SK-N-SH (cell line): ENCODE data around the gene LRRIQ3. TPM values are rescaled to one million over a fixed set of nuclear protein-coding genes. Genes with fewer than 3 reads are reported as not detected.

ENCODE experiments used
- CTCF ChIA-PET: fragments of 300-600, 350-600 bp; formaldehyde crosslinking; extraction: SDS; loops from one replicate; lab custom pipeline; 2021; lab: Yijun Ruan, JAX
- POLR2A ChIA-PET: fragments of 350-600 bp; sonication (Branson Sonifier 250); formaldehyde crosslinking; extraction: SDS; loops from one replicate; lab custom pipeline; 2020; ENCODE audit warnings: antibody characterized with exemption, inconsistent platforms; lab: Yijun Ruan, JAX
- DNase-seq: peaks from one replicate; pipeline ENCODE4 v3.0.0; 2012
- H2AFZ ChIP-seq: fragments of 200-600 bp; sonication (generic); 2 replicates; pipeline ENCODE4 v1.8.1; 2016; ENCODE audit warnings: antibody characterized with exemption, mild to moderate bottlenecking, low read depth
- H3F3A ChIP-seq: fragments of 200-600 bp; sonication (generic); replicated peaks from 2 replicates; pipeline ENCODE3; 2016; ENCODE audit warnings: antibody characterized with exemption, mild to moderate bottlenecking; ENCODE audit not compliant: insufficient read depth
- H3K27ac ChIP-seq, 2 experiments: fragments of 200-500 bp in 1 of 2; fragments of 200-600 bp in 1 of 2; sonication (Bioruptor generic) in 1 of 2; sonication (generic), shearing (Covaris generic) in 1 of 2; 2 replicates each; pipeline versions ENCODE4 v1.5.1 to v1.6.1; 2014 to 2016; ENCODE audit warnings: low read depth in 2 of 2, inconsistent platforms in 1 of 2, low read length in 1 of 2, mild to moderate bottlenecking in 1 of 2, mixed read lengths in 1 of 2
- H3K27me3 ChIP-seq: fragments of 200-600 bp; sonication (generic), shearing (Covaris generic); 2 replicates; pipeline ENCODE4 v1.6.1; 2016; ENCODE audit warnings: mixed run types; ENCODE audit not compliant: insufficient read depth
- H3K36me3 ChIP-seq, 2 experiments: fragments of 200-500 bp in 1 of 2; fragments of 200-600 bp in 1 of 2; sonication (Bioruptor generic) in 1 of 2; sonication (generic) in 1 of 2; replicated peaks in 1 of 2; 2 replicates each; pipeline versions ENCODE3 to v1.5.1; 2014 to 2016; ENCODE audit warnings: low read length in 1 of 2, mild to moderate bottlenecking in 1 of 2; ENCODE audit not compliant: insufficient read depth in 2 of 2, control insufficient read depth in 1 of 2
- H3K4me1 ChIP-seq, 2 experiments: fragments of 200-500 bp in 1 of 2; fragments of 200-600 bp in 1 of 2; sonication (Bioruptor generic) in 1 of 2; sonication (generic), shearing (Covaris generic) in 1 of 2; 2 replicates each; pipeline versions ENCODE4 v1.5.1 to v1.6.1; 2014 to 2016; ENCODE audit warnings: low read depth in 1 of 2, low read length in 1 of 2, mixed run types in 1 of 2; ENCODE audit not compliant: insufficient read depth in 2 of 2, control insufficient read depth in 1 of 2
- H3K4me2 ChIP-seq: fragments of 200-600 bp; sonication (generic), shearing (Covaris generic); 2 replicates; pipeline ENCODE4 v1.6.1; 2017; ENCODE audit warnings: mixed run types
- H3K4me3 ChIP-seq, 2 experiments: fragments of 200-500 bp in 1 of 2; fragments of 200-600 bp in 1 of 2; sonication (Bioruptor generic) in 1 of 2; sonication (generic), shearing (Covaris generic) in 1 of 2; 2 replicates each; pipeline versions ENCODE4 v1.5.1 to v1.8.1; 2014 to 2016; ENCODE audit warnings: low read depth in 2 of 2, inconsistent platforms in 1 of 2, low read length in 1 of 2, mild to moderate bottlenecking in 1 of 2, mixed read lengths in 1 of 2, moderate library complexity in 1 of 2
- H3K79me2 ChIP-seq: fragments of 200-600 bp; sonication (generic); 2 replicates; pipeline ENCODE4 v1.8.1; 2017; ENCODE audit warnings: mild to moderate bottlenecking; ENCODE audit not compliant: insufficient read depth
- H3K9ac ChIP-seq: fragments of 200-600 bp; sonication (generic); 2 replicates; pipeline ENCODE4 v1.6.1; 2017; ENCODE audit warnings: mixed run types
- H3K9me2 ChIP-seq: fragments of 200-600 bp; sonication (generic); 2 replicates; pipeline ENCODE4 v1.6.1; 2017; ENCODE audit warnings: mixed run types
- H3K9me3 ChIP-seq: fragments of 200-600 bp; sonication (generic); 2 replicates; pipeline ENCODE4 v1.6.1; 2017; ENCODE audit warnings: mixed run types, mild to moderate bottlenecking, moderate library complexity
- H4K20me1 ChIP-seq: fragments of 200-600 bp; sonication (generic); 2 replicates; pipeline ENCODE4 v1.6.1; 2017; ENCODE audit warnings: mild to moderate bottlenecking, mixed run types; ENCODE audit not compliant: insufficient read depth
- CHD2 ChIP-seq: fragments of 150-350 bp; IDR thresholded peaks from 2 replicates; pipeline ENCODE4 v1.6.1; 2018; ENCODE audit warnings: low read length; ENCODE audit not compliant: partially characterized antibody
- ELF1 ChIP-seq: IDR thresholded peaks from 2 replicates; pipeline ENCODE4 v1.4.0; 2012
- EZH2phosphoT487 ChIP-seq: fragments of 200-600 bp; sonication (generic); IDR thresholded peaks from 2 replicates; pipeline ENCODE4 v1.6.1; 2017; ENCODE audit warnings: low read depth, mixed run types, mild to moderate bottlenecking, antibody characterized with exemption, moderate library complexity, borderline replicate concordance
- MAX ChIP-seq: IDR thresholded peaks from 2 replicates; pipeline ENCODE4 v1.4.0; 2012; ENCODE audit warnings: low read depth
- MXI1 ChIP-seq: IDR thresholded peaks from 2 replicates; pipeline ENCODE4 v1.6.1; 2012; ENCODE audit warnings: mild to moderate bottlenecking, low read depth, low read length, improper control_type of control experiment
- POLR2AphosphoS5 ChIP-seq: IDR thresholded peaks from 2 replicates; pipeline ENCODE4 v1.6.1; 2012; ENCODE audit warnings: low read depth, low read length
- RAD21 ChIP-seq: IDR thresholded peaks from 2 replicates; pipeline ENCODE4 v1.6.1; 2012; ENCODE audit warnings: mild to moderate bottlenecking, low read length
- RXRA ChIP-seq: IDR thresholded peaks from 2 replicates; pipeline ENCODE4 v1.4.0; 2012; ENCODE audit warnings: low read depth, mild to moderate bottlenecking, borderline replicate concordance
- TCF12 ChIP-seq: IDR thresholded peaks from 2 replicates; pipeline ENCODE4 v1.4.0; 2012
- USF1 ChIP-seq: IDR thresholded peaks from 2 replicates; pipeline ENCODE4 v1.4.0; 2012; ENCODE audit warnings: low read depth, borderline replicate concordance
- WGBS: methylation state at CpG from one replicate; pipeline ENCODE4 v1.1.6; 2017; ENCODE audit warnings: low lambda C conversion rate; 5-methylcytosine and 5-hydroxymethylcytosine counted together
- polyA plus RNA-seq, 3 experiments: library from polyadenylated mRNA; depleted of rRNA; stranded (reverse); fragments of >200 nt; gene quantifications; 2 replicates each; pipeline ENCODE4 v1.2.3, GENCODE V29; 2012
- TF ChIP-seq, protein P1 (sequence below): IDR thresholded peaks from 2 replicates; pipeline ENCODE4 v1.4.0; 2012; ENCODE audit warnings: low read depth, borderline replicate concordance
- TF ChIP-seq, protein P2 (sequence below): IDR thresholded peaks from 2 replicates; pipeline ENCODE4 v1.6.1; 2012; ENCODE audit warnings: mild to moderate bottlenecking, low read depth, low read length, moderate library complexity
- TF ChIP-seq, protein P3 (sequence below): fragments of 150-350 bp; IDR thresholded peaks from 2 replicates; pipeline ENCODE4 v1.6.1; 2017; ENCODE audit warnings: antibody characterized with exemption, low read length, low read depth, borderline replicate concordance

The LRRIQ3 gene
- polyA plus RNA-seq, 1 of the 3 experiments (the other 2 are of a cell fraction): 0.56 TPM

- Histone ChIP-seq H4K20me1 (no peaks in the 10 kb centered on the region), H3K9me2 (no peaks in the 10 kb centered on the region), H3K9ac (no peak overlapping the region), H3K27ac (no peak overlapping the region), H3K9me3 (no peaks in the 10 kb centered on the region), H3K4me1 (no peaks in the 10 kb centered on the region), H3K27me3 (no peaks in the 10 kb centered on the region), H3K4me2 (no peak overlapping the region), H3K79me2 (no peaks in the 10 kb centered on the region), H2AFZ (no peak overlapping the region), H3K4me3 (no peak overlapping the region), H3F3A (no peaks in the 10 kb centered on the region), H3K36me3 (no peaks in the 10 kb centered on the region)
- ChIA-PET CTCF (no interaction called here), POLR2A (no interaction called here)
- TF ChIP-seq, protein P1, sequence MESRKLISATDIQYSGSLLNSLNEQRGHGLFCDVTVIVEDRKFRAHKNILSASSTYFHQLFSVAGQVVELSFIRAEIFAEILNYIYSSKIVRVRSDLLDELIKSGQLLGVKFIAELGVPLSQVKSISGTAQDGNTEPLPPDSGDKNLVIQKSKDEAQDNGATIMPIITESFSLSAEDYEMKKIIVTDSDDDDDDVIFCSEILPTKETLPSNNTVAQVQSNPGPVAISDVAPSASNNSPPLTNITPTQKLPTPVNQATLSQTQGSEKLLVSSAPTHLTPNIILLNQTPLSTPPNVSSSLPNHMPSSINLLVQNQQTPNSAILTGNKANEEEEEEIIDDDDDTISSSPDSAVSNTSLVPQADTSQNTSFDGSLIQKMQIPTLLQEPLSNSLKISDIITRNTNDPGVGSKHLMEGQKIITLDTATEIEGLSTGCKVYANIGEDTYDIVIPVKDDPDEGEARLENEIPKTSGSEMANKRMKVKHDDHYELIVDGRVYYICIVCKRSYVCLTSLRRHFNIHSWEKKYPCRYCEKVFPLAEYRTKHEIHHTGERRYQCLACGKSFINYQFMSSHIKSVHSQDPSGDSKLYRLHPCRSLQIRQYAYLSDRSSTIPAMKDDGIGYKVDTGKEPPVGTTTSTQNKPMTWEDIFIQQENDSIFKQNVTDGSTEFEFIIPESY: no peak
- TF ChIP-seq USF1: no peak
- TF ChIP-seq EZH2phosphoT487: no peak
- no peak for TF ChIP-seq RXRA
- TF ChIP-seq, protein P2, sequence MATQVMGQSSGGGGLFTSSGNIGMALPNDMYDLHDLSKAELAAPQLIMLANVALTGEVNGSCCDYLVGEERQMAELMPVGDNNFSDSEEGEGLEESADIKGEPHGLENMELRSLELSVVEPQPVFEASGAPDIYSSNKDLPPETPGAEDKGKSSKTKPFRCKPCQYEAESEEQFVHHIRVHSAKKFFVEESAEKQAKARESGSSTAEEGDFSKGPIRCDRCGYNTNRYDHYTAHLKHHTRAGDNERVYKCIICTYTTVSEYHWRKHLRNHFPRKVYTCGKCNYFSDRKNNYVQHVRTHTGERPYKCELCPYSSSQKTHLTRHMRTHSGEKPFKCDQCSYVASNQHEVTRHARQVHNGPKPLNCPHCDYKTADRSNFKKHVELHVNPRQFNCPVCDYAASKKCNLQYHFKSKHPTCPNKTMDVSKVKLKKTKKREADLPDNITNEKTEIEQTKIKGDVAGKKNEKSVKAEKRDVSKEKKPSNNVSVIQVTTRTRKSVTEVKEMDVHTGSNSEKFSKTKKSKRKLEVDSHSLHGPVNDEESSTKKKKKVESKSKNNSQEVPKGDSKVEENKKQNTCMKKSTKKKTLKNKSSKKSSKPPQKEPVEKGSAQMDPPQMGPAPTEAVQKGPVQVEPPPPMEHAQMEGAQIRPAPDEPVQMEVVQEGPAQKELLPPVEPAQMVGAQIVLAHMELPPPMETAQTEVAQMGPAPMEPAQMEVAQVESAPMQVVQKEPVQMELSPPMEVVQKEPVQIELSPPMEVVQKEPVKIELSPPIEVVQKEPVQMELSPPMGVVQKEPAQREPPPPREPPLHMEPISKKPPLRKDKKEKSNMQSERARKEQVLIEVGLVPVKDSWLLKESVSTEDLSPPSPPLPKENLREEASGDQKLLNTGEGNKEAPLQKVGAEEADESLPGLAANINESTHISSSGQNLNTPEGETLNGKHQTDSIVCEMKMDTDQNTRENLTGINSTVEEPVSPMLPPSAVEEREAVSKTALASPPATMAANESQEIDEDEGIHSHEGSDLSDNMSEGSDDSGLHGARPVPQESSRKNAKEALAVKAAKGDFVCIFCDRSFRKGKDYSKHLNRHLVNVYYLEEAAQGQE: no peak
- TF ChIP-seq CHD2: no peak
- TF ChIP-seq RAD21: no peak
- TF ChIP-seq POLR2AphosphoS5: no peak
- no peak for TF ChIP-seq ELF1
- no peak for TF ChIP-seq MAX
- no peak for TF ChIP-seq MXI1
- no peak for DNase-seq
These were observed 36.5 kb downstream of the LRRIQ3 start for GRCh38 chr1:74161497-74161896.

- H3K36me3 ChIP-seq: no peaks in the 10 kb centered on the region
- no peaks in the 10 kb centered on the region for H3K4me1 ChIP-seq
- H2AFZ ChIP-seq: no peak overlapping the region
- ChIA-PET CTCF (no interaction called here), POLR2A (no interaction called here)
- DNase-seq: no peak
- no peak overlapping the region for H3K4me3 ChIP-seq
- H3F3A ChIP-seq: no peaks in the 10 kb centered on the region
- H3K79me2 ChIP-seq: no peaks in the 10 kb centered on the region
- 18% methylated on average over 2 of the region's 2 CpGs for WGBS
- no peaks in the 10 kb centered on the region for H3K27me3 ChIP-seq
- no peaks in the 10 kb centered on the region for H4K20me1 ChIP-seq
- H3K9me2 ChIP-seq: no peaks in the 10 kb centered on the region
- no peak overlapping the region for H3K9ac ChIP-seq
- no peak overlapping the region for H3K27ac ChIP-seq
- no peak overlapping the region for H3K4me2 ChIP-seq
- H3K9me3 ChIP-seq: no peaks in the 10 kb centered on the region
- TF ChIP-seq, protein P1: no peak
- TF ChIP-seq ELF1 (no peak), POLR2AphosphoS5 (no peak), TCF12 (no peak)
- TF ChIP-seq, protein P2: no peak
- TF ChIP-seq, protein P3, sequence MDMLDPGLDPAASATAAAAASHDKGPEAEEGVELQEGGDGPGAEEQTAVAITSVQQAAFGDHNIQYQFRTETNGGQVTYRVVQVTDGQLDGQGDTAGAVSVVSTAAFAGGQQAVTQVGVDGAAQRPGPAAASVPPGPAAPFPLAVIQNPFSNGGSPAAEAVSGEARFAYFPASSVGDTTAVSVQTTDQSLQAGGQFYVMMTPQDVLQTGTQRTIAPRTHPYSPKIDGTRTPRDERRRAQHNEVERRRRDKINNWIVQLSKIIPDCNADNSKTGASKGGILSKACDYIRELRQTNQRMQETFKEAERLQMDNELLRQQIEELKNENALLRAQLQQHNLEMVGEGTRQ: no peak
These were observed 37.9 kb downstream of the LRRIQ3 start for GRCh38 chr1:74160046-74160445.
